Right lobe of liver (tissue), 6 donors: Measurements from ENCODE around the gene SESTD1. TPM values are rescaled to one million over a fixed set of nuclear protein-coding genes. Genes with fewer than 3 reads are reported as not detected.

Experiments used
- ATAC-seq, 4 donors: fragments of 200-7000 bp; cut with Tn5 transposase; one replicate each; pipeline ENCODE4 v1.9.1; 2020; ENCODE audit warnings: mild to moderate bottlenecking in 4 of 4, moderate library complexity in 4 of 4
- DNase-seq, 3 donors: peaks; one replicate each; pipeline ENCODE4 v3.0.0-alpha.2; 2020
- H3K27ac ChIP-seq, 3 donors: fragments of 200-600 bp; one replicate each; pipeline ENCODE4 v1.8.0; 2022
- H3K27me3 ChIP-seq, 2 donors: fragments of 200-600 bp; one replicate each; pipeline ENCODE4 v1.8.0; 2022
- H3K36me3 ChIP-seq, 4 donors: fragments of 200-600 bp; sonication (generic) in 1 of 4; one replicate each; pipeline versions ENCODE4 v1.5.1 to v1.8.0; 2017 to 2022; ENCODE audit warnings: control low read depth in 1 of 4
- H3K4me1 ChIP-seq, 4 donors: fragments of 200-600 bp; sonication (generic) in 1 of 4; one replicate each; pipeline versions ENCODE4 v1.5.1 to v1.8.0; 2017 to 2022; ENCODE audit warnings: control low read depth in 1 of 4
- H3K4me3 ChIP-seq, 3 donors: fragments of 200-600 bp; one replicate each; pipeline ENCODE4 v1.8.0; 2022
- H3K9me3 ChIP-seq, 4 donors: fragments of 200-600 bp; sonication (generic) in 1 of 4; one replicate each; pipeline versions ENCODE4 v1.5.1 to v1.8.0; 2017 to 2022; ENCODE audit warnings: control low read depth in 1 of 4
- CTCF ChIP-seq, 4 donors: fragments of 200-600 bp in 3 of 4; fragments of 450-650 bp in 1 of 4; IDR thresholded peaks; one replicate each; pipeline versions ENCODE4 v1.5.1 to v1.8.0; 2016 to 2022; ENCODE audit warnings: antibody characterized with exemption in 4 of 4, mild to moderate bottlenecking in 2 of 4
- POLR2A ChIP-seq: fragments of 450-650 bp; IDR thresholded peaks from one replicate; pipeline ENCODE4 v1.6.1; 2017; ENCODE audit warnings: antibody characterized with exemption, mild to moderate bottlenecking
- WGBS: methylation state at CpG from one replicate; pipeline ENCODE4 v1.1.6; 2018; ENCODE audit warnings: low coverage, low lambda C conversion rate; ENCODE audit not compliant: insufficient coverage; ENCODE audit errors: missing lambda C conversion rate; 5-methylcytosine and 5-hydroxymethylcytosine counted together
- intact Hi-C, 2 donors: fragments of 100-400 bp; cut with DNase I; formaldehyde crosslinking; loops; one replicate each; pipeline versions ENCODE4 v1.11.2 to v1.14.1; 2022
- total RNA-seq, 6 experiments: library from RNA; depleted of rRNA in 2 of 6; stranded (reverse); fragments of >200 nt in 2 of 6; fragmentation: NEBNext Ultra II Directional in 3 of 6; extraction: Animal tissue kit (Norgen Biotek cat#: 25700) in 3 of 6; gene quantifications; one replicate each; pipeline versions ENCODE4 v1.1.0 to v1.2.4, GENCODE V29; 2016 to 2023
- donor health status: DM: no; HTN: yes; CAD: no.
- donor health status: DM: no; HTN: no; CAD: no.
- donor health status: DM: no; HTN: no; CAD: no.
- donor health status: DM: no; HTN: yes; CAD: no.
- donor health status: DM: no; HTN: yes; CAD: no.

SESTD1 gene
- total RNA-seq, 6 experiments from 2014 or later: 5.8 to 27.9 (median 12.8) TPM

- H3K27ac ChIP-seq: no peak overlapping the region
- H3K9me3 ChIP-seq: no peaks in the 10 kb centered on the region
- H3K4me3 ChIP-seq: no peak overlapping the region
- ATAC-seq: no peak
- TF ChIP-seq CTCF (IDR thresholded peaks at IDR 0.05): no peak
- TF ChIP-seq POLR2A: no peak
- H3K4me1 ChIP-seq: peaks cover 0 to 6% (median 0%) of the 10 kb centered on the region in 4 donors
- no peaks in the 10 kb centered on the region for H3K36me3 ChIP-seq
- no peaks in the 10 kb centered on the region for H3K27me3 ChIP-seq
- intact Hi-C loops: no loop called here
- no peak for DNase-seq
- 76% methylated on average over 3 of the region's 3 CpGs for WGBS
These were observed 13.0 kb upstream of the SESTD1 start for GRCh38 chr2:179277429-179278196.

GRCh38 chr2:179275253-179276012 lies 10.8 kb upstream of the SESTD1 start:
- 100% methylated on average over 3 of the region's 4 CpGs for WGBS
- H3K9me3 ChIP-seq: no peaks in the 10 kb centered on the region
- no peaks in the 10 kb centered on the region for H3K36me3 ChIP-seq
- H3K27me3 ChIP-seq: no peaks in the 10 kb centered on the region
- no peak overlapping the region for H3K27ac ChIP-seq
- DNase-seq: no peak
- H3K4me3 ChIP-seq: no peak overlapping the region
- ATAC-seq: no peak
- intact Hi-C loops: no loop called here
- peaks cover 0 to 7% (median 0%) of the 10 kb centered on the region in 4 donors for H3K4me1 ChIP-seq
- TF ChIP-seq CTCF (IDR thresholded peaks at IDR 0.05): no peak
- no peak for TF ChIP-seq POLR2A

- H3K9me3 ChIP-seq: no peaks in the 10 kb centered on the region
- no peaks in the 10 kb centered on the region for H3K36me3 ChIP-seq
- TF ChIP-seq POLR2A (no peak), CTCF (IDR thresholded peaks at IDR 0.05) (no peak)
- H3K4me3 ChIP-seq: no peak overlapping the region
- intact Hi-C loops: no loop called here
- ATAC-seq (no peak), DNase-seq (no peak)
- H3K27ac ChIP-seq: no peak overlapping the region
- 59% methylated on average over 2 of the region's 2 CpGs for WGBS
- peaks cover 0 to 7% (median 0%) of the 10 kb centered on the region in 4 donors for H3K4me1 ChIP-seq
- no peaks in the 10 kb centered on the region for H3K27me3 ChIP-seq
These were observed 10.1 kb upstream of the SESTD1 start for GRCh38 chr2:179274749-179275148.

DNA sequence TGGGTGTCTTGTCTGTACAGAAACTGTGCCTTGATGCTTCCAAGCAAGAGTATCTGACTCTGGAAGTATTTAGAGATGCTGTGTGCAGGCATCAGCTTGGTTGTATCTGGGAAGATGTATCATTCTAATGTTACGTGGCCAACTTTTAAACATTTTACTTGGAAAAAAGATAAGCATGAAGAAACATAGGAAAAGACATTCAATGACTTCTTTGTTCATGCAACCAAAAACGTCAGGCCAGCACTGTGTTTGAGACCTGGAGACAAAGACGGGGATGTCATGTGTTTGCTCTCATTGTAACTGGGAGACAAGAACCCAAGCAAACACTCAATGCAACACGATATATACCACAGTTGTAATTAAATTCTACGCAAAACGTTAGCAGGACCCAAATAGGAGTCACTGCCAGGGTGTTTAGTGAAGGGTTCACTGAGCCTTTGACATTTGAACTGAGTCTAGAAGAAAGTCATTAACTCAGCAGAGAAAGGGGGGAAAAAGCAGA lies 8.9 kb upstream of the SESTD1 start:
- intact Hi-C loops: no loop called here
- no peaks in the 10 kb centered on the region for H3K9me3 ChIP-seq
- H3K27me3 ChIP-seq: no peaks in the 10 kb centered on the region
- 82% methylated on average over 6 of the region's 6 CpGs for WGBS
- no peak for DNase-seq
- no peaks in the 10 kb centered on the region for H3K36me3 ChIP-seq
- peak in 1 of 4 donors; percentile 9 for ATAC-seq
- H3K27ac ChIP-seq: no peak overlapping the region
- no peak for TF ChIP-seq POLR2A
- peaks cover 0 to 7% (median 0%) of the 10 kb centered on the region in 4 donors for H3K4me1 ChIP-seq
- H3K4me3 ChIP-seq: no peak overlapping the region
